Activated T-helper 2 cell treated with anti-CD3 and anti-CD28 coated beads, Interferon-gamma antibody, Interleukin-2, Interleukin-4, amounts not matched to agents 10 μg/mL and 5 μg/mL and 100 μg/mL, durations not matched to agents 14 hours and 24 hours and 36 hours (primary cell): ENCODE results near the gene B3GAT3. TPM values are rescaled to one million over a fixed set of nuclear protein-coding genes. Genes with fewer than 3 reads are reported as not detected.
A peak's percentile ranks its signal among the peaks of the same experiment; 100 is the strongest.
"Not testable (repeated sequence)": the region's sequence is repeated elsewhere in the genome, so short reads cannot be mapped to it uniquely, and the experiment has no call there.

Source experiments
- DNase-seq: peaks from one replicate; pipeline ENCODE4 v3.0.0; 2021; ENCODE audit warnings: low spot score
- H3K27ac Mint-ChIP-seq: one replicate; pipeline ENCODE4 v1.8.0; 2021; ENCODE audit warnings: mixed read lengths
- H3K27me3 Mint-ChIP-seq: one replicate; pipeline ENCODE4 v1.8.0; 2021; ENCODE audit warnings: low read depth, mixed read lengths
- H3K36me3 Mint-ChIP-seq: one replicate; pipeline ENCODE4 v1.8.0; 2021; ENCODE audit warnings: low read depth, mixed read lengths
- H3K4me1 Mint-ChIP-seq: one replicate; pipeline ENCODE4 v1.8.0; 2021; ENCODE audit warnings: low read depth, mixed read lengths
- H3K4me3 Mint-ChIP-seq: one replicate; pipeline ENCODE4 v1.8.0; 2021; ENCODE audit warnings: low read depth, mild to moderate bottlenecking, moderate library complexity, mixed read lengths
- H3K9me3 Mint-ChIP-seq: one replicate; pipeline ENCODE4 v1.8.0; 2021; ENCODE audit warnings: mixed read lengths
- intact Hi-C: fragments of 100-400 bp; cut with micrococcal nuclease; formaldehyde crosslinking; loops from one replicate; pipeline ENCODE4 v1.15.1; 2023
- total RNA-seq: library from RNA; stranded (reverse); gene quantifications from 2 replicates; pipeline ENCODE4 v1.2.3, GENCODE V29; 2022

B3GAT3 gene
- total RNA-seq, 1 donor from 2014 or later: 70.0 TPM

GRCh38 chr11:62627713-62628112 lies 5.9 kb upstream of the B3GAT3 start:
- Mint-ChIP-seq H3K27ac (no peak overlapping the region), H3K27me3 (no peaks in the 10 kb centered on the region), H3K36me3 (peaks cover 74% of the 10 kb centered on the region), H3K4me3 (no peak overlapping the region), H3K4me1 (no peaks in the 10 kb centered on the region), H3K9me3 (no peaks in the 10 kb centered on the region)
- intact Hi-C loops: no loop called here
- no peak for DNase-seq

GRCh38 chr11:62622476-62623089 lies 797 bp upstream of the B3GAT3 start:
- H3K27ac Mint-ChIP-seq: peak overlapping the region; percentile 97
- no peaks in the 10 kb centered on the region for H3K27me3 Mint-ChIP-seq
- intact Hi-C loops: loop anchor here (1.0 kb wide), 2 partner anchors 24 to 31 kb away; partner anchors contain the start of genes GANAB and TUT1
- peak overlapping the region; percentile 93 for H3K4me3 Mint-ChIP-seq
- no peak for DNase-seq
- no peaks in the 10 kb centered on the region for H3K9me3 Mint-ChIP-seq
- H3K36me3 Mint-ChIP-seq: peaks cover 54% of the 10 kb centered on the region
- H3K4me1 Mint-ChIP-seq: peaks cover 16% of the 10 kb centered on the region

GRCh38 chr11:62621027-62621566 lies 689 bp downstream of the B3GAT3 start:
- peak overlapping the region; percentile 93 for H3K4me3 Mint-ChIP-seq
- DNase-seq: no peak
- no peaks in the 10 kb centered on the region for H3K9me3 Mint-ChIP-seq
- no peaks in the 10 kb centered on the region for H3K27me3 Mint-ChIP-seq
- peaks cover 56% of the 10 kb centered on the region for H3K36me3 Mint-ChIP-seq
- H3K27ac Mint-ChIP-seq: peak overlapping the region; percentile 97
- peaks cover 16% of the 10 kb centered on the region for H3K4me1 Mint-ChIP-seq
- intact Hi-C loops: loop anchor here (1.0 kb wide), 1 partner anchor 9 kb away; the partner anchor contains the start of gene EML3

- H3K9me3 Mint-ChIP-seq, H3K4me3 Mint-ChIP-seq, intact Hi-C loops, H3K27ac Mint-ChIP-seq, DNase-seq, H3K27me3 Mint-ChIP-seq: not testable (repeated sequence)
- Mint-ChIP-seq H3K4me1 (peaks cover 24% of the 10 kb centered on the region), H3K36me3 (peaks cover 50% of the 10 kb centered on the region)
These were observed 4.8 kb downstream of the B3GAT3 start for GRCh38 chr11:62616957-62617356.

- Mint-ChIP-seq H3K4me3 (no peak overlapping the region), H3K36me3 (peaks cover 45% of the 10 kb centered on the region), H3K27me3 (no peaks in the 10 kb centered on the region), H3K9me3 (no peaks in the 10 kb centered on the region), H3K27ac (no peak overlapping the region), H3K4me1 (peaks cover 27% of the 10 kb centered on the region)
- DNase-seq: no peak
- intact Hi-C loops: no loop called here
These were observed 6.3 kb downstream of the B3GAT3 start for GRCh38 chr11:62615521-62615920.

- no peaks in the 10 kb centered on the region for H3K9me3 Mint-ChIP-seq
- no peak for DNase-seq
- H3K27ac Mint-ChIP-seq: peak overlapping the region; percentile 71
- peaks cover 32% of the 10 kb centered on the region for H3K4me1 Mint-ChIP-seq
- peaks cover 50% of the 10 kb centered on the region for H3K36me3 Mint-ChIP-seq
- intact Hi-C loops: loop anchor here (5.0 kb wide), 1 partner anchor 42 kb away; the partner anchor contains the start of gene EEF1G
- no peaks in the 10 kb centered on the region for H3K27me3 Mint-ChIP-seq
- no peak overlapping the region for H3K4me3 Mint-ChIP-seq
These were observed 7.5 kb downstream of the B3GAT3 start for GRCh38 chr11:62614275-62614674.

- intact Hi-C loops: loop anchor here (2.0 to 5.0 kb wide), 3 partner anchors 39 to 51 kb away; partner anchors contain the start of genes C11orf98, CSKMT, EEF1G and INTS5
- Mint-ChIP-seq H3K36me3 (peaks cover 53% of the 10 kb centered on the region), H3K4me1 (peaks cover 31% of the 10 kb centered on the region), H3K27ac (peak overlapping the region; percentile 63), H3K9me3 (no peaks in the 10 kb centered on the region), H3K4me3 (peak overlapping the region; percentile 30), H3K27me3 (no peaks in the 10 kb centered on the region)
- DNase-seq: no peak
These were observed 8.5 kb downstream of the B3GAT3 start for GRCh38 chr11:62613291-62613778.

- no peaks in the 10 kb centered on the region for H3K27me3 Mint-ChIP-seq
- no peaks in the 10 kb centered on the region for H3K9me3 Mint-ChIP-seq
- H3K36me3 Mint-ChIP-seq: peaks cover 59% of the 10 kb centered on the region
- peak within 1 kb of the TSS; percentile 99 for H3K4me3 Mint-ChIP-seq
- H3K27ac Mint-ChIP-seq: peak within 1 kb of the TSS; percentile 95
- intact Hi-C loops: loop anchor here (1.0 to 5.0 kb wide), 4 partner anchors 9 to 52 kb away; partner anchors contain the start of genes B3GAT3, C11orf98, CSKMT and EEF1G
- H3K4me1 Mint-ChIP-seq: peaks cover 34% of the 10 kb centered on the region
- peak; percentile 86 for DNase-seq
These were observed 9.2 kb downstream of the B3GAT3 start, which contains the start of the genes EML3 and ROM1 for GRCh38 chr11:62612366-62613290. TSS of gene EML3 (minus strand) at chr11:62612775. CDS start at chr11:62612457, 318 bp downstream. TSS of gene ROM1 (plus strand) at chr11:62613257. CDS start at chr11:62613282, 25 bp downstream.

GRCh38 chr11:62611705-62612365 lies 10.0 kb downstream of the B3GAT3 start:
- intact Hi-C loops: loop anchor here (1.0 to 5.0 kb wide), 4 partner anchors 9 to 53 kb away; partner anchors contain the start of genes B3GAT3, C11orf98, CSKMT and EEF1G
- Mint-ChIP-seq H3K4me1 (peaks cover 34% of the 10 kb centered on the region), H3K4me3 (peak overlapping the region; percentile 99), H3K27me3 (no peaks in the 10 kb centered on the region), H3K36me3 (peaks cover 59% of the 10 kb centered on the region), H3K9me3 (no peaks in the 10 kb centered on the region), H3K27ac (peak overlapping the region; percentile 95)
- DNase-seq: no peak

GRCh38 chr11:62610814-62611704 lies 10.7 kb downstream of the B3GAT3 start:
- H3K4me1 Mint-ChIP-seq: peaks cover 34% of the 10 kb centered on the region
- no peak for DNase-seq
- H3K9me3 Mint-ChIP-seq: no peaks in the 10 kb centered on the region
- H3K36me3 Mint-ChIP-seq: peaks cover 59% of the 10 kb centered on the region
- H3K4me3 Mint-ChIP-seq: peak overlapping the region; percentile 99
- intact Hi-C loops: loop anchor here (5.0 kb wide), 1 partner anchor 39 kb away; the partner anchor contains the start of gene EEF1G
- H3K27me3 Mint-ChIP-seq: no peaks in the 10 kb centered on the region
- peak overlapping the region; percentile 95 for H3K27ac Mint-ChIP-seq

- Mint-ChIP-seq H3K27ac (peak overlapping the region; percentile 70), H3K9me3 (no peaks in the 10 kb centered on the region), H3K4me1 (peaks cover 34% of the 10 kb centered on the region), H3K4me3 (peak overlapping the region; percentile 99), H3K27me3 (no peaks in the 10 kb centered on the region), H3K36me3 (peaks cover 65% of the 10 kb centered on the region)
- DNase-seq: no peak
- intact Hi-C loops: loop anchor here (5.0 kb wide), 1 partner anchor 38 kb away; the partner anchor contains the start of gene EEF1G
These were observed 11.4 kb downstream of the B3GAT3 start for GRCh38 chr11:62610403-62610802.
